22Rv1 (cell line): Measurements from ENCODE around the gene ZNF354C.
"Not testable (repeated sequence)": the region's sequence is repeated elsewhere in the genome, so short reads cannot be mapped to it uniquely, and the experiment has no call there.

Experiments used
- H3K27ac ChIP-seq: fragments of 450-650 bp; 2 replicates; pipeline ENCODE4 v1.5.1; 2017
- CTCF ChIP-seq: fragments of 450-650 bp; IDR thresholded peaks from 2 replicates; pipeline ENCODE4 v1.5.1; 2017; ENCODE audit warnings: mild to moderate bottlenecking
- ZFX ChIP-seq: fragments of 450-650 bp; IDR thresholded peaks from 2 replicates; pipeline ENCODE4 v1.6.1; 2017; ENCODE audit warnings: antibody characterized with exemption, borderline replicate concordance

The ZNF354C gene

GRCh38 chr5:179055436-179055835 lies 4.7 kb upstream of the ZNF354C start:
- no peak overlapping the region for H3K27ac ChIP-seq
- TF ChIP-seq ZFX (no peak), CTCF (no peak)

GRCh38 chr5:179055841-179056240 lies 4.3 kb upstream of the ZNF354C start:
- H3K27ac ChIP-seq, result no peak overlapping the region
- no peak for TF ChIP-seq CTCF
- TF ChIP-seq ZFX, result no peak

GRCh38 chr5:179061025-179061424 lies 852 bp downstream of the ZNF354C start:
- TF ChIP-seq CTCF, result no peak
- no peak for TF ChIP-seq ZFX
- no peak overlapping the region for H3K27ac ChIP-seq

- H3K27ac ChIP-seq, result no peak overlapping the region
- TF ChIP-seq CTCF, result no peak
- TF ChIP-seq ZFX, result no peak
These were observed 5.5 kb downstream of the ZNF354C start for GRCh38 chr5:179065703-179066102.

- no peak overlapping the region for H3K27ac ChIP-seq
- TF ChIP-seq CTCF (no peak), ZFX (no peak)
These were observed 19.2 kb downstream of the ZNF354C start for GRCh38 chr5:179079165-179079987.

- no peak for TF ChIP-seq CTCF
- TF ChIP-seq ZFX, result no peak
- no peak overlapping the region for H3K27ac ChIP-seq
These were observed 20.6 kb downstream of the ZNF354C start for GRCh38 chr5:179080724-179081123.

GRCh38 chr5:179089502-179089901 lies 29.3 kb downstream of the ZNF354C start:
- H3K27ac ChIP-seq, result no peak overlapping the region
- no peak for TF ChIP-seq ZFX
- no peak for TF ChIP-seq CTCF

- not testable (repeated sequence) for H3K27ac ChIP-seq
These were observed 41.1 kb downstream of the ZNF354C start for GRCh38 chr5:179101282-179101681.
